ENCODE results near the gene KCNK4.

The KCNK4 gene

GRCh38 chr11:64268893-64269539 is 22.1 kb upstream of the KCNK4 start:
- no peak for DNase-seq (ENCODE audit: low read depth in 2 of 2)

- peak; percentile 94 to 96 for DNase-seq (ENCODE audit: low read depth in 2 of 2)
These were observed 21.4 kb upstream of the KCNK4 start for GRCh38 chr11:64269540-64270220.

GRCh38 chr11:64275031-64275800 is 15.9 kb upstream of the KCNK4 start:
- no peak for DNase-seq (ENCODE audit: low read depth in 2 of 2)

DNA sequence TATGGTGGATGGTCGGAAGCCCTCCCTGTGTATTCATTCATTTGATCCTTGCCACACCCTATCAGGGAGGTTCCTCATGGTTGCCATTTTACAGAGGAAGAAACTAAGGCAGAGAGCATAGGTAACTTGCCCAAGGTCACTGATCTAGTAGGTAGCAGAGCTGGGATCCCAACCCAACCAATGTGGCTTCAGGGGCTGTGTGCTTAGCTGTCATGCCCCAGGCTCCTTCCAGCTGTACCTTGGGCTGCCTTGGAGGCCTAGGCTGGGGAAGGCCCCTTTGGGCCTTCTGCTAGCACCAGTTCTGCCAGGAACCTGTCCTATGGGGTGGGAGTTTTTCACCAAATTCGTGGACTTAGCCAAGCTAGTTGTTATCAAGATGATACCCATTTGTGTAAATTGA is 15.3 kb upstream of the KCNK4 start:
- no peak for DNase-seq (ENCODE audit: low read depth in 2 of 2)

DNA sequence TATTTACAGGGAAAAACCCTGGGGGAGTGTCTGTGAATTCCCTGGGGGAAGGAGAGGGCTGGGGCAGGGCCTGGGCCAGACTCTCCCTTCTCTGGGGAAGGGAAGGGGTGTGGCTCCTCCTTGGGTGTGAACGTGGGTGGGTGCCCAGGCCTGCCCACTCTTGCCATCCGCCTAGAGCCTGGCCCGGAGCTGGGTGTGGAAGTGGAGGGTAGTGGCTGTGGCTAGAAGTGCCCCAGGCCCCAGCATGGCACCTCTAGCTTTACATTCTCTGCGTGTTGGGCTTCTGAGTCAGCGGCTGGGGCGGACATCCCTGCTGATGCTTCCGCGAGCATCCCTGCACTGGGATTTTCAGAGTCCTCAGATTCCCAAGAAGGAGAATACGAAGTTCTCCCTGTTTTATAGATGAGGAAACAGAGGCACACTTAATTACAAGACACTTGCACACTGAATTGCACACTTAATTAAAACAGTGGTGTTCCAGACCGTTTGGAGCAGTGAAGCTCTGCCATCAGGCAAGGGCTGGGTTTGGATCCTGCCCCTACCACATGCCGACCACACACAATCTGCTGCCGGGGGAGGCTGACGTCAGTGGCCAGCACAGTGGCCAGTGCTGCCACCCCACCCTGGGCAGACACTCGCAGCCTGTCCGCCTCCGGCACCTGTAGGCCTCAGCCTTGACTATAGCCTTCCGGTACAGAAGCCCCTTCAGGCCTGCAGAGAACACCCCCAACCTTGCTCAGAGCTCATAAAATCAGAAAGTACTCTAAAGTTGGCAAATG is 14.3 kb upstream of the KCNK4 start:
- DNase-seq (ENCODE audit: low read depth in 2 of 2), result no peak

DNA sequence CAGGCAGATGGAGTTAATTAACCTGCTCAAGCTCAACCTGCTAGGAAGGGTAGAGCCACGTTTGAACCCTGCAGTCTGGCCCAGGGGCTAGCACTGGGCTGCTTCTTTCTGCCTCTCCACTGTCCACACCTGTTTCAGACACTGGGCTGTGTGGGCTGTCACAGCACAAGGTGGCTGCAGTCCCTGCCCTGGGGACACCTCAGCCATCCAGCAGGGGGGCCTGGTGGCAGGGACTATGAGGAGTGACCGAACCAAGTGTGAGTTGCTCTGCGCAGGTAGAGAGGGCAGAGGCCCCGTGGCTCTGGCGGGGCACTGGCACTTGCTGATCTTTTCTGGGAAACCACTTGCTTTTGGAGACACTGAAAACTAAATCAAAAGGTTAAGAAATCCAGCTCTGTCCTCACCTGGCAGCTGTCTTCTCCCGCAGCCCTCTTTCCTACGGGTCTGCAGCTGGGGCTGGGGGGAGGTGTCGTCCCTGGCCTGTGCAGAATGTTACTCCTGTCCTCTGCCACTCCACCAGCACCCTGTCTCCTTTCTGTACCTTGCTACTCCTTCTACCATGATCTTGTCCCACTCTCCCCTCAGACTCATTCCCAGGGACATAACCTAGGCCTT is 12.4 kb upstream of the KCNK4 start:
- no peak for DNase-seq (ENCODE audit: low read depth in 2 of 2)

DNA sequence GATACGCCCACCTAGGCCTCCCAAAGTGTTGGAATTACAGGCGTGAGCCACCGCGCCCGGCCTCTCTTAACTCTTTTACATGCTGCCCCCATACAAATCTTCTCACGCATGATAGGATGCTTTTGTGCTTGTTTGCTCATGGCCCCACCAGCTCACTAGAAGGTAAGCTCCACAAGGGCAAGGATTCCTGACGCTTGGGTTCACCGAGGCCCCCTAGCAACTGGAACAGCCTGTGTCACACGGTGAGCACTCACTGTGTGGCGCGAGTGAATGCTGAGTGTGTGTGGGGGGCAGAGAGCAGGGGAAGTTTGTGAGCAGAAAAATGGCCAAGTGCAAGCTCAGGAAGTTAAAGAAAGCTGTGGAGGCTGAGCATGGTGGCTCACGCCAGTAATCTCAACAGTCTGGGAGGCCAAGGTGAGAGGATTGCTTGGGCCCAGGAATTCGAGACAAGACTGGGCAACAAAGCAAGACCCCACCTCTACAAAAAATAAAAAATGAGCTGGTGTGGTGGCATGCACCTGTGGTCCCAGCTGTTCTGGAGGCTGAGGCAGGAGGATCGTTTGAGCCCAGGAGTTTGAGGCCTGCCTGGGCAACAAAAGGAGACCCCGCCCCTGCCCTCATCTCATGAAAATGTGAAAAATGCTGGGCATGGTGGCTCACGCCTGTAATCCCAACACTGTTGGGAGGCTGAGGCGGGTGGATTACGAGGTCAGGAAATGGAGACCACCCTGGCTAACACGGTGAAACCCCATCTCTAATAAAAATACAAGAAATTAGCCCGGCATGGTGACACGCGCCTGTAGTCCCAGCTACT is 8.9 kb upstream of the KCNK4 start:
- no peak for DNase-seq (ENCODE audit: low read depth in 2 of 2)

GRCh38 chr11:64283092-64283491 is 8.0 kb upstream of the KCNK4 start:
- no peak for DNase-seq (ENCODE audit: low read depth in 2 of 2)

- peak; percentile 84 to 86 for DNase-seq (ENCODE audit: low read depth in 2 of 2)
These were observed 6.8 kb upstream of the KCNK4 start, which contains the start of gene BAD for GRCh38 chr11:64284048-64284961. Gene BAD, minus strand, starts transcription at chr11:64284665. Its CDS starts 297 bp downstream, at chr11:64284368.

- DNase-seq (ENCODE audit: low read depth in 2 of 2), result peak; percentile 80 to 81
These were observed 5.9 kb upstream of the KCNK4 start, which contains the start of gene GPR137 for GRCh38 chr11:64284962-64285884. Gene GPR137, plus strand, starts transcription at chr11:64285848. Its CDS starts 677 bp downstream, at chr11:64286525.

- no peak for DNase-seq (ENCODE audit: low read depth in 2 of 2)
These were observed 5.0 kb upstream of the KCNK4 start for GRCh38 chr11:64285885-64286800.

GRCh38 chr11:64286801-64287159 is 4.3 kb upstream of the KCNK4 start:
- no peak for DNase-seq (ENCODE audit: low read depth in 2 of 2)

DNA sequence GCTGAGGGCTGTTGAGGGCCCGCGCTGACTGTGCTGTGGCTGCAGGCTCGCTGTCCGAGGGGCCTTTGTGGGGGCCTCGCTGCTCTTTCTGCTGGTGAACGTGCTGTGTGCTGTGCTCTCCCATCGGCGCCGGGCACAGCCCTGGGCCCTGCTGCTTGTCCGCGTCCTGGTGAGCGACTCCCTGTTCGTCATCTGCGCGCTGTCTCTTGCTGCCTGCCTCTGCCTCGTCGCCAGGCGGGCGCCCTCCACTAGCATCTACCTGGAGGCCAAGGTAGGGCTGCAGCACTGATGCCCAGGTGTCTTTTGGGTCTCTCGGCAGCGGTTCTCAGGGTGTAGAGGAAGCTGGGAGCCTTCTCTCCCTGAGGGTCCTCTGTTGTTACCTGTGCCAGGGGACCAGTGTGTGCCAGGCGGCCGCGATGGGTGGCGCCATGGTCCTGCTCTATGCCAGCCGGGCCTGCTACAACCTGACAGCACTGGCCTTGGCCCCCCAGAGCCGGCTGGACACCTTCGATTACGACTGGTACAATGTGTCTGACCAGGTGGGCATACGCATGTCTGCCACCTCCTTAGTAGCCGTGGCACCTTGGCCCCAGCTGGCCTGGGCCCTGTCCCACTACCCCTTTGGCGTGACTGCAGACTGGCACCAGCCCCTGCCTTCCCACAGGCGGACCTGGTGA is 3.3 kb upstream of the KCNK4 start:
- no peak for DNase-seq (ENCODE audit: low read depth in 2 of 2)

DNA sequence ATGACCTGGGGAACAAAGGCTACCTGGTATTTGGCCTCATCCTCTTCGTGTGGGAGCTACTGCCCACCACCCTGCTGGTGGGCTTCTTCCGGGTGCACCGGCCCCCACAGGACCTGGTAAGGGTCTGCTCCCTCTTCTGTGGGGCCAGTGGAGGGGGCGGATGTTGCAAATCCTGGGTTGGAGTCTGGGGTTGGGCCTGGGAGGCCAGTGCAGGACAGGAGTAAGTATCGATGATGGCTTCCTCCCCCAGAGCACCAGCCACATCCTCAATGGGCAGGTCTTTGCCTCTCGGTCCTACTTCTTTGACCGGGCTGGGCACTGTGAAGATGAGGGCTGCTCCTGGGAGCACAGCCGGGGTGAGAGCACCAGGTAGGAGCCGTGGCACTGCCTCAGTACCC is 2.8 kb upstream of the KCNK4 start:
- DNase-seq (ENCODE audit: low read depth in 2 of 2), result no peak

GRCh38 chr11:64289002-64289564 is 2.0 kb upstream of the KCNK4 start:
- no peak for DNase-seq (ENCODE audit: low read depth in 2 of 2)

Measured in activated CD8-positive, alpha-beta memory T cell treated with anti-CD3 and anti-CD28 coated beads for 4 hours (primary cell).